GM19035 (cell line): ENCODE results near the gene MRTFA.
"Not testable (repeated sequence)": the region's sequence is repeated elsewhere in the genome, so short reads cannot be mapped to it uniquely, and the experiment has no call there.

Experiments used
- ATAC-seq: cut with Tn5 transposase; IDR thresholded peaks from one replicate; pipeline ENCODE4 v1.9.1; 2021; ENCODE audit not compliant: unreplicated experiment

Gene MRTFA

GRCh38 chr22:40636380-40637182 lies at the start of gene MRTFA:
Gene MRTFA, minus strand, starts transcription at chr22:40636719.
- ATAC-seq = peak; percentile 93

GRCh38 chr22:40685406-40685805 lies 48.9 kb upstream of the MRTFA start:
- no peak for ATAC-seq

GRCh38 chr22:40684728-40685127 lies 48.2 kb upstream of the MRTFA start:
- no peak for ATAC-seq

GRCh38 chr22:40681451-40681850 lies 44.9 kb upstream of the MRTFA start:
- ATAC-seq = no peak

GRCh38 chr22:40680819-40681183 lies 44.3 kb upstream of the MRTFA start:
- ATAC-seq = no peak

- no peak for ATAC-seq
Measured at GRCh38 chr22:40679964-40680818, 43.7 kb upstream of the MRTFA start.

GRCh38 chr22:40679249-40679963 lies 42.9 kb upstream of the MRTFA start, which contains the start of gene MCHR1:
Gene MCHR1, plus strand, starts transcription at chr22:40679484. Its CDS starts 169 bp downstream, at chr22:40679653.
- no peak for ATAC-seq

GRCh38 chr22:40678493-40679248 lies 42.2 kb upstream of the MRTFA start:
- no peak for ATAC-seq

- ATAC-seq = no peak
Measured at GRCh38 chr22:40676644-40677043, 40.1 kb upstream of the MRTFA start.

- not testable (repeated sequence) for ATAC-seq
Measured at GRCh38 chr22:40676166-40676565, 39.6 kb upstream of the MRTFA start.

- no peak for ATAC-seq
Measured at GRCh38 chr22:40674274-40674673, 37.8 kb upstream of the MRTFA start.

GRCh38 chr22:40673017-40673416 lies 36.5 kb upstream of the MRTFA start:
- no peak for ATAC-seq

GRCh38 chr22:40671796-40672360 lies 35.4 kb upstream of the MRTFA start:
- ATAC-seq = no peak

GRCh38 chr22:40671369-40671768 lies 34.9 kb upstream of the MRTFA start:
- ATAC-seq = no peak

GRCh38 chr22:40670058-40670457 lies 33.5 kb upstream of the MRTFA start:
- ATAC-seq = no peak

GRCh38 chr22:40668611-40669411 lies 32.3 kb upstream of the MRTFA start:
- no peak for ATAC-seq

GRCh38 chr22:40666151-40666848 lies 29.8 kb upstream of the MRTFA start:
- no peak for ATAC-seq

GRCh38 chr22:40665312-40665711 lies 28.8 kb upstream of the MRTFA start:
- ATAC-seq = no peak

- no peak for ATAC-seq
Measured at GRCh38 chr22:40661671-40662070, 25.2 kb upstream of the MRTFA start.
